Measurements from ENCODE around the gene AP5Z1.

DNA sequence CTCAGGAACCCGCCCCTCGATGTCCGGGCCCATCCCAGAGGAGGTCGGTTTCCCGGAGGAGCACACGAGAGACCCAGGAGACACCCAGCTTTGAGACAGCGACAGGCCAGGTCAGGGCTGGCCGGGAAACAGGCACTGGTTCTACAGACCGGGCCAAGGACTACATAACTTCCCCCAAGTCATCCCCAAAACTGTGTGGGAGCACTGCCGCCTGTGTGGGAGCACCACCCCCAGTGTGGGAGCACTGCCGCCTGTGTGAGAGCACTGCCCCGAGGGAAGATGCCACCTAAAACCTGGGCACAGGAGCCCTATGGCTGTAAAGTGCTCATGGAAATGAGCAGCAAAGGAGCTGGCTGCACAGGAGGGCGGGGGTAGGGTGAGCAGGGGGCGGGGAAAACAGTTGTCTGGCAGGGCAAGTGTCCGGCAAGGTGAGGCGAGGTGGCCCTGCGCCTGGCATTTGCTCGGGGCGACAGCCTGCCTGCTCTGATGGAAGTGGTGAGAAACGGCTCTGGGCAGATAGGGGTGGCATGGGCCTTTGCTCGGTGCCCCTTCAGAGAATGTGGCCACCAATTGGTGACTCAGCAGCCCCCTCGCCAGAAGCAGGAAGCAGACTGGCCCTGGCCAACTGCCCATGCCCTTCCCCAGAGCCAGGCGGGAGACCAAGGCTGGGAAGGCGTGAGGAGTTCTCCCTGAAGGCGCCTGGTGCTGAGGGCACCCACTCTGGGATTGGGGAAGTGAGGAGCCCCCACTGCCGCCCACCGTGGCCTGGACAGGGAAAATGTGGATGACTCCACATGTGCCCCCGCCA, 60.2 kb downstream of the AP5Z1 start:
- TF ChIP-seq, protein P1, sequence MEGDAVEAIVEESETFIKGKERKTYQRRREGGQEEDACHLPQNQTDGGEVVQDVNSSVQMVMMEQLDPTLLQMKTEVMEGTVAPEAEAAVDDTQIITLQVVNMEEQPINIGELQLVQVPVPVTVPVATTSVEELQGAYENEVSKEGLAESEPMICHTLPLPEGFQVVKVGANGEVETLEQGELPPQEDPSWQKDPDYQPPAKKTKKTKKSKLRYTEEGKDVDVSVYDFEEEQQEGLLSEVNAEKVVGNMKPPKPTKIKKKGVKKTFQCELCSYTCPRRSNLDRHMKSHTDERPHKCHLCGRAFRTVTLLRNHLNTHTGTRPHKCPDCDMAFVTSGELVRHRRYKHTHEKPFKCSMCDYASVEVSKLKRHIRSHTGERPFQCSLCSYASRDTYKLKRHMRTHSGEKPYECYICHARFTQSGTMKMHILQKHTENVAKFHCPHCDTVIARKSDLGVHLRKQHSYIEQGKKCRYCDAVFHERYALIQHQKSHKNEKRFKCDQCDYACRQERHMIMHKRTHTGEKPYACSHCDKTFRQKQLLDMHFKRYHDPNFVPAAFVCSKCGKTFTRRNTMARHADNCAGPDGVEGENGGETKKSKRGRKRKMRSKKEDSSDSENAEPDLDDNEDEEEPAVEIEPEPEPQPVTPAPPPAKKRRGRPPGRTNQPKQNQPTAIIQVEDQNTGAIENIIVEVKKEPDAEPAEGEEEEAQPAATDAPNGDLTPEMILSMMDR (IDR thresholded peaks at IDR 0.05) = no peak
- no peak for TF ChIP-seq ZFX (IDR thresholded peaks at IDR 0.05; ENCODE audit: borderline replicate concordance)
